K562 (cell line): ENCODE data around the gene AP3S2. TPM values are rescaled to one million over a fixed set of nuclear protein-coding genes. Genes with fewer than 3 reads are reported as not detected.

Source experiments
- BRD4 ChIP-seq: fragments of 200-600 bp; sonication (generic); IDR thresholded peaks from 2 replicates; pipeline ENCODE4 v1.6.1; 2017; ENCODE audit warnings: inconsistent platforms
- BRF1 ChIP-seq: IDR thresholded peaks from 3 replicates; pipeline ENCODE4 v1.6.1; 2011; ENCODE audit warnings: borderline replicate concordance, mild to moderate bottlenecking; ENCODE audit not compliant: insufficient read length; ENCODE audit errors: extremely low read depth
- CBFA2T2 ChIP-seq: fragments of 450-650 bp; conservative IDR thresholded peaks from 2 replicates; pipeline ENCODE4 v1.6.1; 2017; ENCODE audit warnings: mild to moderate bottlenecking
- CBX5 ChIP-seq: IDR thresholded peaks from 2 replicates; pipeline ENCODE4 v1.6.1; 2014; ENCODE audit warnings: low read depth, borderline replicate concordance
- CTBP1 ChIP-seq: fragments of 450-650 bp; IDR thresholded peaks from 2 replicates; pipeline ENCODE4 v1.6.1; 2016; ENCODE audit warnings: borderline replicate concordance
- E2F4 ChIP-seq: sonication (generic); formaldehyde crosslinking; IDR thresholded peaks from 2 replicates; pipeline ENCODE4 v1.8.0; 2022; ENCODE audit warnings: mild to moderate bottlenecking, low read depth, missing genetic modification reagents
- ELF1 ChIP-seq: fragments of 200-800 bp; sonication (Bioruptor generic); IDR thresholded peaks from 2 replicates; pipeline ENCODE4 v1.6.1; 2016; ENCODE audit warnings: missing genetic modification characterization, missing compliant biosample characterization
- EP300 ChIP-seq: IDR thresholded peaks from 2 replicates; pipeline ENCODE4 v1.6.1; 2012; ENCODE audit warnings: low read length, improper control_type of control experiment
- HOXB6 ChIP-seq: fragments of 250-450 bp; sonication (Bioruptor Pico); IDR thresholded peaks from 2 replicates; pipeline ENCODE4 v1.5.1; 2022; ENCODE audit warnings: mild to moderate bottlenecking, borderline replicate concordance
- MBD2 ChIP-seq: sonication (generic); IDR thresholded peaks from 2 replicates; pipeline ENCODE4 v1.6.1; 2016; ENCODE audit warnings: low read depth, borderline replicate concordance
- PTBP1 ChIP-seq: fragments of 200-400 bp; formaldehyde crosslinking; IDR thresholded peaks from 2 replicates; pipeline ENCODE4 v1.6.1; 2017; ENCODE audit warnings: low read depth, low read length
- TSC22D4 ChIP-seq: fragments of 450-650 bp; IDR thresholded peaks from 2 replicates; pipeline ENCODE4 v1.6.1; 2016; ENCODE audit warnings: missing genetic modification characterization, missing biosample characterization, control low read depth
- ZBTB1 ChIP-seq: sonication (generic); formaldehyde crosslinking; IDR thresholded peaks from 2 replicates; pipeline ENCODE4 v1.8.1; 2023; ENCODE audit warnings: missing genetic modification reagents, low read depth, mild to moderate bottlenecking, borderline replicate concordance
- ZBTB12 ChIP-seq: fragments of 250-450 bp; sonication (Bioruptor Pico); IDR thresholded peaks from 2 replicates; pipeline ENCODE4 v1.4.0; 2020
- ZC3H4 ChIP-seq: sonication (generic); formaldehyde crosslinking; IDR thresholded peaks from 2 replicates; pipeline ENCODE4 v1.9.0; 2021; ENCODE audit warnings: missing genetic modification reagents, borderline replicate concordance
- ZNF277 ChIP-seq: fragments of 250-450 bp; sonication (Bioruptor Pico); IDR thresholded peaks from 2 replicates; pipeline ENCODE4 v1.8.0; 2022; ENCODE audit warnings: inconsistent platforms, mild to moderate bottlenecking, moderate library complexity, borderline replicate concordance
- ZNF311 ChIP-seq: fragments of 250-450 bp; sonication (Bioruptor Pico); IDR thresholded peaks from 2 replicates; pipeline ENCODE4 v1.4.0; 2020; ENCODE audit warnings: mild to moderate bottlenecking, moderate library complexity
- ZNF695 ChIP-seq: fragments of 450-650 bp; formaldehyde crosslinking; IDR thresholded peaks from 2 replicates; pipeline ENCODE4 v1.4.0; 2020; ENCODE audit warnings: mild to moderate bottlenecking, moderate library complexity
- polyA plus RNA-seq, 8 experiments: library from polyadenylated mRNA; depleted of rRNA in 4 of 8; stranded (reverse) in 5 of 8; unstranded in 3 of 8; fragments of >200 nt; fragmentation: Nextera tagmentation in 2 of 8; fragmentation: Illumina TruSeq in 1 of 8; extraction: Ambion mirVana in 2 of 8; extraction: Trizol in 1 of 8; gene quantifications; 2 replicates each; pipeline versions ENCODE4 v1.2.1 to v1.2.3, GENCODE V29; 2011 to 2014; ENCODE audit warnings: inconsistent platforms in 1 of 8, missing spikeins in 1 of 8
- total RNA-seq, 7 experiments: library from RNA; depleted of rRNA in 6 of 7; stranded (reverse); fragments of >200 nt in 6 of 7; fragmentation: Illumina TruSeq in 2 of 7; extraction: Trizol in 2 of 7; gene quantifications; 2 replicates each; pipeline versions ENCODE4 v1.2.1 to v1.2.3, GENCODE V29; 2011 to 2021; ENCODE audit warnings: low replicate concordance in 1 of 7
- TF ChIP-seq, protein P1 (sequence below), 2 experiments: fragments of 250-450 bp in 1 of 2; fragments of 450-650 bp in 1 of 2; sonication (Bioruptor Pico) in 1 of 2; IDR thresholded peaks; 2 replicates each; pipeline versions ENCODE4 v1.6.1 to v1.8.0; 2016 to 2021; ENCODE audit warnings: mild to moderate bottlenecking in 2 of 2, moderate library complexity in 2 of 2, missing compliant biosample characterization in 1 of 2, missing genetic modification characterization in 1 of 2
- TF ChIP-seq, protein P2 (sequence below): IDR thresholded peaks from 3 replicates; pipeline ENCODE4 v1.6.1; 2011; ENCODE audit warnings: borderline replicate concordance, mild to moderate bottlenecking; ENCODE audit not compliant: insufficient read length, insufficient read depth
- TF ChIP-seq, protein P3 (sequence below), 2 experiments: fragments of 450-650 bp; IDR thresholded peaks; 2 replicates each; pipeline ENCODE4 v1.6.1; 2016

The AP3S2 gene
- total and polyA plus RNA-seq, 9 of the 15 experiments (the other 6 are each of a cell fraction or from before 2014, with no cell fraction given): 16.4 to 54.1 (median 37.4) TPM

DNA sequence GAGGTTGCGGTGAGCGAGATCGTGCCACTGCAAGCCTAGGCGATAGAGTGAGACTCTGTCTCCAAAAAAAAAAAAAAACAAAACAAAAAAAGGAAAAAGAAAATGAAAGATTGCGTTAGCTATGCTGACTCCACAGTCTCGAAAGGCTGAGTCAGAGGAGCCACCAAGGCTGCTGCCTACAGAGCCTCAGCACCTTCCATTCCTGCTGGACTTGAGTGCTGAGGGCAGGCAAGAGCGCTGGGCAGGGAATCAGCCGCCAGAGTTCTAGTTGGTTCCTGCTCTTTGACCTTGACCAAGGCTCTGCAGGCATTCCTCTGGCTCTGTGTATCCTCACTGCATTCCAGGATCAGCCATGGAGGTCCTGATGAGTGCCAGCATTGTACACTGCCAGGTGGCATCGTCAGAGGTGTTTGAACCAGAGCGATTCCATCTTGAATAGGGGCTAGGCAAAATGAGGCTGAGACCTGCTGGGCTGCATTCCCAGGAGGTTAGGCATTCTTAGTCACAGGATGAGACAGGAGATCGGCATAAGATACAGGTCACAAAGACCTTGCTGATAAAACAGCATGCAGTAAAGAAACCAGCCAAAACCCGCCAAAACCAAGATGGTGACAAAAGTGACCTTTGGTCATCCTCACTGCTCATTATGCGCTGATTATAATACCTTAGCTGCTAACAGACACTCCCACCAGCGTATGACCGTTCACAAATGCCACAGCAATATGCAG is 111.7 kb downstream of the AP3S2 start (continued):
- TF ChIP-seq CBX5 (no peak), CBFA2T2 (no peak), ZNF277 (no peak), MBD2 (no peak), ZBTB1 (no peak), PTBP1 (no peak), ZBTB12 (CRISPR knock-in tag) (peak; percentile 93), BRF1 (no peak), HOXB6 (CRISPR knock-in tag) (no peak), ZNF695 (CRISPR knock-in tag) (peak; percentile 96), CTBP1 (peak; percentile 48), TSC22D4 (tag) (no peak), ELF1 (tag) (0 out of 2 replicates have a peak, but pooled peaks have one; percentile 11), EP300 (peak; percentile 19; the same call in 1 of the 2 replicates), E2F4 (CRISPR knock-in tag) (no peak), ZC3H4 (no peak), BRD4 (no peak), ZNF311 (CRISPR knock-in tag) (peak; percentile 99)
- TF ChIP-seq, protein P1, sequence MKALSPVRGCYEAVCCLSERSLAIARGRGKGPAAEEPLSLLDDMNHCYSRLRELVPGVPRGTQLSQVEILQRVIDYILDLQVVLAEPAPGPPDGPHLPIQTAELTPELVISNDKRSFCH (CRISPR knock-in tag; IDR thresholded peaks at IDR 0.05): peak; percentile 88
- TF ChIP-seq, protein P1 (tag; IDR thresholded peaks at IDR 0.05): peak; percentile 99
- TF ChIP-seq, protein P2, sequence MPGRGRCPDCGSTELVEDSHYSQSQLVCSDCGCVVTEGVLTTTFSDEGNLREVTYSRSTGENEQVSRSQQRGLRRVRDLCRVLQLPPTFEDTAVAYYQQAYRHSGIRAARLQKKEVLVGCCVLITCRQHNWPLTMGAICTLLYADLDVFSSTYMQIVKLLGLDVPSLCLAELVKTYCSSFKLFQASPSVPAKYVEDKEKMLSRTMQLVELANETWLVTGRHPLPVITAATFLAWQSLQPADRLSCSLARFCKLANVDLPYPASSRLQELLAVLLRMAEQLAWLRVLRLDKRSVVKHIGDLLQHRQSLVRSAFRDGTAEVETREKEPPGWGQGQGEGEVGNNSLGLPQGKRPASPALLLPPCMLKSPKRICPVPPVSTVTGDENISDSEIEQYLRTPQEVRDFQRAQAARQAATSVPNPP: no peak
- TF ChIP-seq, protein P3, sequence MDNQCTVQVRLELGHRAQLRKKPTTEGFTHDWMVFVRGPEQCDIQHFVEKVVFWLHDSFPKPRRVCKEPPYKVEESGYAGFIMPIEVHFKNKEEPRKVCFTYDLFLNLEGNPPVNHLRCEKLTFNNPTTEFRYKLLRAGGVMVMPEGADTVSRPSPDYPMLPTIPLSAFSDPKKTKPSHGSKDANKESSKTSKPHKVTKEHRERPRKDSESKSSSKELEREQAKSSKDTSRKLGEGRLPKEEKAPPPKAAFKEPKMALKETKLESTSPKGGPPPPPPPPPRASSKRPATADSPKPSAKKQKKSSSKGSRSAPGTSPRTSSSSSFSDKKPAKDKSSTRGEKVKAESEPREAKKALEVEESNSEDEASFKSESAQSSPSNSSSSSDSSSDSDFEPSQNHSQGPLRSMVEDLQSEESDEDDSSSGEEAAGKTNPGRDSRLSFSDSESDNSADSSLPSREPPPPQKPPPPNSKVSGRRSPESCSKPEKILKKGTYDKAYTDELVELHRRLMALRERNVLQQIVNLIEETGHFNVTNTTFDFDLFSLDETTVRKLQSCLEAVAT (IDR thresholded peaks at IDR 0.05): peak; percentile 30 to 37; a peak in 1 of 4 replicates
